K562 (cell line): ENCODE results near the gene SFXN2. TPM values are rescaled to one million over a fixed set of nuclear protein-coding genes. Genes with fewer than 3 reads are reported as not detected.

ENCODE experiments used
- ATAC-seq: fragments of 200-7000 bp; cut with Tn5 transposase; 3 replicates; pipeline ENCODE4 v1.9.1; 2020; ENCODE audit warnings: moderate library complexity
- BruUV-seq: library from RNA; stranded (reverse); fragments of 400-500 nt; replicated peaks from 2 replicates; lab custom pipeline; 2021; lab: Mats Ljungman, UMichigan
- CTCF ChIA-PET: fragments of 300-600 bp; formaldehyde crosslinking; extraction: SDS; loops from one replicate; lab custom pipeline; 2021; ENCODE audit warnings: low intra/inter-chr PET ratio; lab: Yijun Ruan, JAX
- POLR2A ChIA-PET: fragments of 300-600, 350-650 bp; sonication (Branson Sonifier 250); formaldehyde crosslinking; extraction: SDS; loops from one replicate; lab custom pipeline; 2021; ENCODE audit warnings: antibody characterized with exemption, inconsistent platforms; lab: Yijun Ruan, JAX
- DNase-seq, 4 experiments: peaks; one replicate each; pipeline versions ENCODE4 v3.0.0 to v3.0.0-alpha.2; 2011 to 2018; ENCODE audit warnings: low spot score in 3 of 4, mixed read lengths in 3 of 4; ENCODE audit errors: extremely low read depth in 1 of 4
- FAIRE-seq: peaks from 2 replicates; lab custom pipeline; 2011; peaks lifted over from hg19 to GRCh38; lab: Jason Lieb, UNC
- H2AFZ ChIP-seq: 2 replicates; pipeline ENCODE4 v1.6.0; 2011; ENCODE audit warnings: low read depth, low read length, control low read depth, inconsistent platforms
- H3K27ac ChIP-seq: fragments of 200-600 bp; 3 replicates; pipeline ENCODE4 v1.8.0; 2011; ENCODE audit warnings: low read depth, mild to moderate bottlenecking, control low read depth, inconsistent platforms, low read length, moderate library complexity, mixed read lengths; ENCODE audit errors: extremely low read depth
- H3K27me3 ChIP-seq, 2 experiments: fragments of 300-600 bp in 1 of 2; 2 replicates in 1 of 2; 3 replicates in 1 of 2; pipeline versions ENCODE4 v1.6.0 to v1.8.0; 2011; ENCODE audit warnings: inconsistent platforms in 2 of 2, low read length in 2 of 2, mild to moderate bottlenecking in 1 of 2, mixed read lengths in 1 of 2, moderate library complexity in 1 of 2; ENCODE audit not compliant: control insufficient read depth in 2 of 2, insufficient read depth in 2 of 2
- H3K36me3 ChIP-seq: fragments of 300-600 bp; 3 replicates; pipeline ENCODE4 v1.8.0; 2011; ENCODE audit warnings: mild to moderate bottlenecking, low read length, inconsistent platforms; ENCODE audit not compliant: control insufficient read depth, insufficient read depth
- H3K4me1 ChIP-seq, 2 experiments: fragments of 200-600 bp in 1 of 2; replicated peaks in 1 of 2; 2 replicates in 1 of 2; 3 replicates in 1 of 2; pipeline versions ENCODE4 v1.5.1 to v1.8.0; 2011; ENCODE audit warnings: inconsistent platforms in 2 of 2, low read length in 2 of 2, mild to moderate bottlenecking in 1 of 2, mixed read lengths in 1 of 2, moderate library complexity in 1 of 2; ENCODE audit not compliant: control insufficient read depth in 2 of 2, insufficient read depth in 2 of 2
- H3K4me2 ChIP-seq: 2 replicates; pipeline ENCODE4 v1.6.1; 2011; ENCODE audit warnings: low read length, control low read depth, inconsistent platforms, mixed read lengths; ENCODE audit not compliant: insufficient read depth
- H3K4me3 ChIP-seq: fragments of 200-600 bp; sonication (generic), shearing (Covaris generic); 2 replicates; pipeline ENCODE4 v1.5.1; 2016; ENCODE audit warnings: control low read depth, inconsistent platforms
- H3K79me2 ChIP-seq: fragments of 200-600 bp; 3 replicates; pipeline ENCODE4 v1.8.0; 2011; ENCODE audit warnings: low read length, inconsistent platforms; ENCODE audit not compliant: control insufficient read depth, insufficient read depth
- H3K9ac ChIP-seq, 2 experiments: 2 replicates each; pipeline versions ENCODE4 v1.6.0 to v1.6.1; 2011; ENCODE audit warnings: low read depth in 2 of 2, low read length in 2 of 2, control low read depth in 1 of 2, inconsistent platforms in 1 of 2, mild to moderate bottlenecking in 1 of 2, mixed read lengths in 1 of 2; ENCODE audit not compliant: insufficient read depth in 1 of 2
- H3K9me1 ChIP-seq: one replicate; pipeline ENCODE4 v1.6.0; 2011; ENCODE audit warnings: inconsistent platforms, mild to moderate bottlenecking, low read length, moderate library complexity; ENCODE audit not compliant: control insufficient read depth, insufficient read depth
- H3K9me3 ChIP-seq: replicated peaks from 2 replicates; pipeline ENCODE4 v1.5.1; 2011; ENCODE audit warnings: low read depth, low read length, inconsistent platforms; ENCODE audit not compliant: control insufficient read depth, insufficient read depth
- H4K20me1 ChIP-seq: replicated peaks from 2 replicates; pipeline ENCODE4 v1.6.1; 2011; ENCODE audit warnings: low read length, inconsistent platforms, mixed read lengths; ENCODE audit not compliant: control insufficient read depth, insufficient read depth
- CREM ChIP-seq: IDR thresholded peaks from 2 replicates; pipeline ENCODE4 v1.6.1; 2014; ENCODE audit warnings: antibody characterized with exemption, low read depth
- ELF2 ChIP-seq: fragments of 250-450 bp; sonication (Bioruptor Pico); IDR thresholded peaks from 2 replicates; pipeline ENCODE4 v1.5.0; 2021; ENCODE audit warnings: mild to moderate bottlenecking
- FOS ChIP-seq: IDR thresholded peaks from 3 replicates; pipeline ENCODE4 v1.6.1; 2011; ENCODE audit not compliant: insufficient read length; ENCODE audit errors: extremely low read depth
- FOXJ3 ChIP-seq: sonication (generic); formaldehyde crosslinking; IDR thresholded peaks from 2 replicates; pipeline ENCODE4 v1.4.0; 2020; ENCODE audit warnings: mild to moderate bottlenecking, missing genetic modification reagents
- KAT8 ChIP-seq: fragments of 450-650 bp; IDR thresholded peaks from 2 replicates; pipeline ENCODE4 v1.6.1; 2016; ENCODE audit warnings: low read depth, mild to moderate bottlenecking
- NCOA2 ChIP-seq, 2 experiments: fragments of 450-650 bp; IDR thresholded peaks; 2 replicates each; pipeline ENCODE4 v1.6.1; 2018; ENCODE audit warnings: mild to moderate bottlenecking in 2 of 2, moderate library complexity in 1 of 2; ENCODE audit not compliant: partially characterized antibody in 2 of 2
- PATZ1 ChIP-seq: fragments of 250-450 bp; sonication (Bioruptor Pico); IDR thresholded peaks from 2 replicates; pipeline ENCODE4 v1.5.0; 2020; ENCODE audit warnings: mild to moderate bottlenecking, borderline replicate concordance
- PHB ChIP-seq: fragments of 250-450 bp; sonication (Bioruptor Pico); IDR thresholded peaks from 2 replicates; pipeline ENCODE4 v1.5.0; 2021
- PTTG1 ChIP-seq: fragments of 450-650 bp; IDR thresholded peaks from 2 replicates; pipeline ENCODE4 v1.6.1; 2016; ENCODE audit warnings: low read depth, mild to moderate bottlenecking, missing genetic modification characterization, missing compliant biosample characterization
- TGIF2 ChIP-seq: sonication (generic); formaldehyde crosslinking; IDR thresholded peaks from 2 replicates; pipeline ENCODE4 v1.8.1; 2022; ENCODE audit warnings: mild to moderate bottlenecking, missing genetic modification reagents, moderate library complexity
- ZNF175 ChIP-seq: fragments of 200-800 bp; sonication (Bioruptor generic); IDR thresholded peaks from 2 replicates; pipeline ENCODE4 v1.6.1; 2016; ENCODE audit warnings: low read depth, mild to moderate bottlenecking, missing genetic modification characterization, missing compliant biosample characterization
- ZNF586 ChIP-seq: fragments of 450-650 bp; formaldehyde crosslinking; conservative IDR thresholded peaks from 2 replicates; pipeline ENCODE4 v1.4.0; 2020; ENCODE audit warnings: mild to moderate bottlenecking, moderate library complexity
- WGBS: fragments of 100-300 bp; shearing (Covaris generic); methylation state at CpG from one replicate; pipeline ENCODE4 v1.1.6; 2016; ENCODE audit warnings: low coverage, mixed read lengths; ENCODE audit not compliant: insufficient coverage; ENCODE audit errors: missing lambda C conversion rate; 5-methylcytosine and 5-hydroxymethylcytosine counted together
- in situ Hi-C: fragments of 300-500 bp; cut with MboI; formaldehyde crosslinking; loops from 4 replicates; pipeline ENCODE4 v1.15.0; 2018; ENCODE audit warnings: inconsistent platforms, mixed read lengths
- intact Hi-C: fragments of 100-400 bp; cut with micrococcal nuclease; formaldehyde crosslinking; loops from 2 replicates; pipeline ENCODE4 v1.14.2; 2022
- polyA plus RNA-seq, 8 experiments: library from polyadenylated mRNA; depleted of rRNA in 4 of 8; stranded (reverse) in 5 of 8; unstranded in 3 of 8; fragments of >200 nt; fragmentation: Nextera tagmentation in 2 of 8; fragmentation: Illumina TruSeq in 1 of 8; extraction: Ambion mirVana in 2 of 8; extraction: Trizol in 1 of 8; gene quantifications; 2 replicates each; pipeline versions ENCODE4 v1.2.1 to v1.2.3, GENCODE V29; 2011 to 2014; ENCODE audit warnings: inconsistent platforms in 1 of 8, missing spikeins in 1 of 8
- total RNA-seq, 7 experiments: library from RNA; depleted of rRNA in 6 of 7; stranded (reverse); fragments of >200 nt in 6 of 7; fragmentation: Illumina TruSeq in 2 of 7; extraction: Trizol in 2 of 7; gene quantifications; 2 replicates each; pipeline versions ENCODE4 v1.2.1 to v1.2.3, GENCODE V29; 2011 to 2021; ENCODE audit warnings: low replicate concordance in 1 of 7
- TF ChIP-seq, protein P1 (sequence below): fragments of 450-650 bp; IDR thresholded peaks from 2 replicates; pipeline ENCODE4 v1.6.1; 2016; ENCODE audit warnings: low read depth, mild to moderate bottlenecking, moderate library complexity
- TF ChIP-seq, protein P2 (sequence below): IDR thresholded peaks from 2 replicates; pipeline ENCODE4 v1.6.1; 2014; ENCODE audit warnings: antibody characterized with exemption

SFXN2 gene
- total and polyA plus RNA-seq, 9 of the 15 experiments (the other 6 are each of a cell fraction or from before 2014, with no cell fraction given): 7.3 to 23.8 (median 15.7) TPM

- no peak overlapping the region for H3K27ac ChIP-seq
- FAIRE-seq (no peak), DNase-seq (no peak), ATAC-seq (no peak)
- H3K4me1 ChIP-seq: peaks cover 47 to 67% of the 10 kb centered on the region in 2 experiments
- H4K20me1 ChIP-seq: no peaks in the 10 kb centered on the region
- CTCF ChIA-PET: no interaction called here
- intact Hi-C loops: loop anchor here (5.0 kb wide), 1 partner anchor 36 kb away; the partner anchor contains the start of gene WBP1L
- BruUV-seq: no TSS peak
- H3K4me3 ChIP-seq: no peak overlapping the region
- in situ Hi-C loops: no loop called here
- H3K79me2 ChIP-seq: peaks cover 40% of the 10 kb centered on the region; the same call in 2 of the 3 replicates
- H3K9me3 ChIP-seq: no peaks in the 10 kb centered on the region
- H2AFZ ChIP-seq: no peak overlapping the region
- no peaks in the 10 kb centered on the region for H3K27me3 ChIP-seq
- peaks cover 4% of the 10 kb centered on the region; the same call in 1 of the 3 replicates for H3K36me3 ChIP-seq
- no peaks in the 10 kb centered on the region for H3K9me1 ChIP-seq
- TF ChIP-seq KAT8: no peak
- TF ChIP-seq FOS: no peak
- TF ChIP-seq ZNF175: no peak
- TF ChIP-seq TGIF2 (CRISPR knock-in tag): no peak
- no peak for TF ChIP-seq CREM
- no peak for TF ChIP-seq FOXJ3 (CRISPR knock-in tag)
- TF ChIP-seq, protein P1, sequence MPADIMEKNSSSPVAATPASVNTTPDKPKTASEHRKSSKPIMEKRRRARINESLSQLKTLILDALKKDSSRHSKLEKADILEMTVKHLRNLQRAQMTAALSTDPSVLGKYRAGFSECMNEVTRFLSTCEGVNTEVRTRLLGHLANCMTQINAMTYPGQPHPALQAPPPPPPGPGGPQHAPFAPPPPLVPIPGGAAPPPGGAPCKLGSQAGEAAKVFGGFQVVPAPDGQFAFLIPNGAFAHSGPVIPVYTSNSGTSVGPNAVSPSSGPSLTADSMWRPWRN: no peak
- TF ChIP-seq PATZ1: no peak
- no peak for TF ChIP-seq ELF2 (CRISPR knock-in tag)
- no peak for TF ChIP-seq NCOA2 (IDR thresholded peaks at IDR 0.05; ENCODE audit: partially characterized antibody in 2 of 2)
- TF ChIP-seq, protein P2, sequence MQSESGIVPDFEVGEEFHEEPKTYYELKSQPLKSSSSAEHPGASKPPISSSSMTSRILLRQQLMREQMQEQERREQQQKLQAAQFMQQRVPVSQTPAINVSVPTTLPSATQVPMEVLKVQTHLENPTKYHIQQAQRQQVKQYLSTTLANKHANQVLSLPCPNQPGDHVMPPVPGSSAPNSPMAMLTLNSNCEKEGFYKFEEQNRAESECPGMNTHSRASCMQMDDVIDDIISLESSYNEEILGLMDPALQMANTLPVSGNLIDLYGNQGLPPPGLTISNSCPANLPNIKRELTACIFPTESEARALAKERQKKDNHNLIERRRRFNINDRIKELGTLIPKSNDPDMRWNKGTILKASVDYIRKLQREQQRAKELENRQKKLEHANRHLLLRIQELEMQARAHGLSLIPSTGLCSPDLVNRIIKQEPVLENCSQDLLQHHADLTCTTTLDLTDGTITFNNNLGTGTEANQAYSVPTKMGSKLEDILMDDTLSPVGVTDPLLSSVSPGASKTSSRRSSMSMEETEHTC: no peak
- no peak for TF ChIP-seq PTTG1
- TF ChIP-seq ZNF586 (CRISPR knock-in tag): no peak
- no peak for TF ChIP-seq PHB
- no peak overlapping the region for H3K4me2 ChIP-seq
- 80% methylated on average over 11 of the region's 17 CpGs for WGBS
- POLR2A ChIA-PET: interaction anchor here (0.9 to 1.6 kb wide), 3 partner anchors 11 to 123 kb away, joined by 3 to 7 read pairs (median 4); no protein-coding TSS in a partner anchor
- peak overlapping the region in 1 of 2 experiments; percentile 70; a peak in 1 of 4 replicates for H3K9ac ChIP-seq
These were observed 63.4 kb downstream of the SFXN2 start for GRCh38 chr10:102777711-102778453.
